ENCODE data around the gene LDAF1. TPM values are rescaled to one million over a fixed set of nuclear protein-coding genes. Genes with fewer than 3 reads are reported as not detected.

Gene LDAF1
- total RNA-seq, 1 donor from 2014 or later = 25.4 TPM

- H3K27me3 Mint-ChIP-seq (ENCODE audit: low read depth) = peaks cover 8% of the 10 kb centered on the region
- no peak overlapping the region for H3K27ac Mint-ChIP-seq (ENCODE audit: unreplicated experiment)
- DNase-seq (ENCODE audit: low read depth, low spot score) = no peak
- peaks cover 29% of the 10 kb centered on the region for H3K36me3 Mint-ChIP-seq (ENCODE audit: low read depth)
- TF ChIP-seq, protein P1, sequence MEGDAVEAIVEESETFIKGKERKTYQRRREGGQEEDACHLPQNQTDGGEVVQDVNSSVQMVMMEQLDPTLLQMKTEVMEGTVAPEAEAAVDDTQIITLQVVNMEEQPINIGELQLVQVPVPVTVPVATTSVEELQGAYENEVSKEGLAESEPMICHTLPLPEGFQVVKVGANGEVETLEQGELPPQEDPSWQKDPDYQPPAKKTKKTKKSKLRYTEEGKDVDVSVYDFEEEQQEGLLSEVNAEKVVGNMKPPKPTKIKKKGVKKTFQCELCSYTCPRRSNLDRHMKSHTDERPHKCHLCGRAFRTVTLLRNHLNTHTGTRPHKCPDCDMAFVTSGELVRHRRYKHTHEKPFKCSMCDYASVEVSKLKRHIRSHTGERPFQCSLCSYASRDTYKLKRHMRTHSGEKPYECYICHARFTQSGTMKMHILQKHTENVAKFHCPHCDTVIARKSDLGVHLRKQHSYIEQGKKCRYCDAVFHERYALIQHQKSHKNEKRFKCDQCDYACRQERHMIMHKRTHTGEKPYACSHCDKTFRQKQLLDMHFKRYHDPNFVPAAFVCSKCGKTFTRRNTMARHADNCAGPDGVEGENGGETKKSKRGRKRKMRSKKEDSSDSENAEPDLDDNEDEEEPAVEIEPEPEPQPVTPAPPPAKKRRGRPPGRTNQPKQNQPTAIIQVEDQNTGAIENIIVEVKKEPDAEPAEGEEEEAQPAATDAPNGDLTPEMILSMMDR (conservative IDR thresholded peaks at IDR 0.05) = no peak
- H3K4me1 Mint-ChIP-seq = peaks cover 15% of the 10 kb centered on the region
- H3K9me3 Mint-ChIP-seq = peaks cover 12% of the 10 kb centered on the region
- no peak overlapping the region for H3K4me3 Mint-ChIP-seq
Measured at GRCh38 chr16:21184834-21185233, 26.4 kb downstream of the LDAF1 start.

DNA sequence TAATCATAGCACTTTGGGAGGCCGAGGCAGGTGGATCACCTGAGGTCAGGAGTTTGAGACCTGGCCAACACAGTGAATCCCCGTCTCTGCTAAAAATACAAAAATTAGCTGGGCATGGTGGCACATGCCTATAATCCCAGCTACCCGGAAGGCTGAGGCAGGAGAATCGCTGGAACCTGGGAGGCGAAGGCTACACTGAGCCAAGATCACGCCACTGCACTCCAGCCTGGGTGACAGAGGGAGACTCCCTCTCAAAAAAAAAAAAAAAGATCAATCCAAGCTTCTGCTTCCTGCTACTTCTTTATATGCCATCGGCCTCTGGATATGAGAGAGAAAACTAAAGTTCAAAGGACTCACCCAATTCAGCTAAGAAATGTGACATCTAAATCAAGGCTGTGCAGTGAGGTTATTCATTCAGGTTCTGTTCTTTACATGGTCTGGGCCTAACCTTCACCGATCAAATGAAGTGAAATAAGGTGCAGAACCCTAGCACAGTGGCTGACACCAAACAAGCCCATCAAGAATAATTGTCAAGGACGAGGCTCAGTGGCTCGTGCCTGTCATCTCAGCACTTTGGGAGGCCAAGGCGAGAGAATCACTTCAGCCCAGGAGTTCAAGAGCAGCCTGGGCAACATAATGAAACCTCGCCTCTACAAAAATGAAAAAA is 27.3 kb downstream of the LDAF1 start:
- Mint-ChIP-seq H3K27me3 (ENCODE audit: low read depth) (peaks cover 16% of the 10 kb centered on the region), H3K36me3 (ENCODE audit: low read depth) (peaks cover 27% of the 10 kb centered on the region), H3K4me1 (peaks cover 15% of the 10 kb centered on the region), H3K4me3 (no peak overlapping the region), H3K9me3 (peaks cover 12% of the 10 kb centered on the region), H3K27ac (ENCODE audit: unreplicated experiment) (peak overlapping the region; percentile 62)
- no peak for DNase-seq (ENCODE audit: low read depth, low spot score)
- TF ChIP-seq, protein P1 (conservative IDR thresholded peaks at IDR 0.05) = no peak

DNA sequence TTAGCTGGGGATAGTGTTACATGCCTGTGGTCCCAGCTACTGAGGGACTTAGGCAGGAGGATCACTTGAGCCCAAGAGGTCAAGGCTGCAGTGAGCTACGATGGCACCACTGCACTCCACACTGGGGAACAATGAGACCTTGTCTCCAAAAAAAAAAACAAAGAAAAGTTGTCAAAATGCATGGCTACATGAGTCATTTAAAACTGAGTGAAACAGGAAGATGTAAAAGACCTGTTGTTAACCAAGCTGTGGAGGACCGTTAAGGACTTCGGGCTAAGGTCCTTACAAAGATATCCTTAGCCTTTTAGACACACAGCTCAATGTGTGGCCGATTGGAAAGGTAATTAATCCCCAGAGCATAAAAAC is 27.8 kb downstream of the LDAF1 start:
- TF ChIP-seq, protein P1 (conservative IDR thresholded peaks at IDR 0.05) = no peak
- DNase-seq (ENCODE audit: low read depth, low spot score) = no peak
- H3K27ac Mint-ChIP-seq (ENCODE audit: unreplicated experiment) = peak overlapping the region; percentile 62
- peaks cover 15% of the 10 kb centered on the region for H3K4me1 Mint-ChIP-seq
- H3K4me3 Mint-ChIP-seq = no peak overlapping the region
- peaks cover 16% of the 10 kb centered on the region for H3K27me3 Mint-ChIP-seq (ENCODE audit: low read depth)
- H3K36me3 Mint-ChIP-seq (ENCODE audit: low read depth) = peaks cover 22% of the 10 kb centered on the region
- peaks cover 13% of the 10 kb centered on the region for H3K9me3 Mint-ChIP-seq

DNA sequence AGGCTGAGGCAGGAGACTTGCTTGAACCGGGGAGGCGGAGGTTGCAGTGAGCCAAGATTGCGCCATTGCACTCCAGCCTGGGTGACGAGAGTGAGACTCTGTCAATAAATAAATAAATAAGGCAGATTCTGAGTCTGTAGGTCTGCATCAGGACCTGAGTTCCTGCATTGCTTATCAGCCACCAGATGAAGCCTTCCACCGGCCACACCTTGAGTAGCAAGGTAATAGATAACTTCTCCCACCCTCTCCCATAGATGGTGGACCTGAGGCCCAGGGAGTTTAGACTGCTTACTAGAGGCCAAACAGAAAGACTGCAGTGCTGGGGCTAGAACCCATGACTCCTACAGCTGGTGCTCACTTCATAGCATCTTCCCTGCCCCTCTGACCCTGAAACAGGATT is 30.8 kb downstream of the LDAF1 start:
- TF ChIP-seq, protein P1 (conservative IDR thresholded peaks at IDR 0.05) = no peak
- Mint-ChIP-seq H3K4me1 (peaks cover 15% of the 10 kb centered on the region), H3K27ac (ENCODE audit: unreplicated experiment) (no peak overlapping the region), H3K9me3 (peaks cover 5% of the 10 kb centered on the region), H3K36me3 (ENCODE audit: low read depth) (peaks cover 3% of the 10 kb centered on the region), H3K27me3 (ENCODE audit: low read depth) (peaks cover 29% of the 10 kb centered on the region), H3K4me3 (no peak overlapping the region)
- DNase-seq (ENCODE audit: low read depth, low spot score) = no peak

DNA sequence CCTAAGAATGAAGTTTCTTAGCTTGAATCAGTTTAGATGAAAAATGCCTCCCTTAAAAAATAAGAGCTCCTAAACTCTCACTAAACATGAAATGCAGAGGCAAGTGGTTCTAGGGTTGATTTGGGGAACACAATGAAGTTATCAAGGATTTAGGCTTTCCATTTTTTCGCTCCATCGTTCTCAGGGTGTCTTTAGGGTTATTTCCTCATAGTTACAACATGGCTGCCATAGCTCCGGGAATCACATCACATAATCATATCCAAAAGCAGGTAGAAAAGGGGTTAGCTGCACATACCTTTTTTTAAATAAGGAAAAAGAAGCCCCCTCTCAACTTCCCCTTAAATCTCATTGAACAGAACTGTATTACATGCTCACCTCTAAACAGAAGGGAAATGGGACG is 31.5 kb downstream of the LDAF1 start:
- Mint-ChIP-seq H3K27me3 (ENCODE audit: low read depth) (peaks cover 35% of the 10 kb centered on the region), H3K9me3 (peaks cover 5% of the 10 kb centered on the region), H3K27ac (ENCODE audit: unreplicated experiment) (no peak overlapping the region), H3K4me1 (peaks cover 15% of the 10 kb centered on the region), H3K4me3 (no peak overlapping the region), H3K36me3 (ENCODE audit: low read depth) (no peaks in the 10 kb centered on the region)
- TF ChIP-seq, protein P1 (conservative IDR thresholded peaks at IDR 0.05) = no peak
- DNase-seq (ENCODE audit: low read depth, low spot score) = no peak
